GM18508 (cell line): ENCODE measurements around the gene GLMN.
"Not testable (repeated sequence)": the region's sequence is repeated elsewhere in the genome, so short reads cannot be mapped to it uniquely, and the experiment has no call there.

ENCODE experiments used
- ATAC-seq: cut with Tn5 transposase; IDR thresholded peaks from one replicate; pipeline ENCODE4 v1.9.1; 2021; ENCODE audit warnings: moderate number of reproducible peaks; ENCODE audit not compliant: insufficient read depth, unreplicated experiment

GLMN gene

DNA sequence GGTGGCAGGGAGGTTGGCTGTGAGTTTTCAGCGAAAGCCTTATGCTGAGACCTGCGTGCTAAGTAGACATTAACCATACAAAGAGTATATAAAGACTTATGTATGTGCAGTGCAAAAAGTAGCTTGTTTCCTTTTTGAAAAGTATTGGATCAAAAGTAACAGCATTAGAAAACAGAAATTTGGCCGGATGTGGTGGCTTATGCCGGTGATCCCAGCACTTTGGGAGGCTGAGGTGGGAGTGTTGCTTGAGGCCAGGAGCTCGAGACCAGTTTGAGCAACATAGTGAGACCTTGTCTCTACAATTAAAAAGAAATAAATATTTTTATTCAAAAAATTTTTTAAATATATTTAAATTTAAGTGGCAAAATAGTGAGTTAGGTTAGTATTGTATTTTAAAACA is 2.2 kb upstream of the GLMN start:
- ATAC-seq = no peak

DNA sequence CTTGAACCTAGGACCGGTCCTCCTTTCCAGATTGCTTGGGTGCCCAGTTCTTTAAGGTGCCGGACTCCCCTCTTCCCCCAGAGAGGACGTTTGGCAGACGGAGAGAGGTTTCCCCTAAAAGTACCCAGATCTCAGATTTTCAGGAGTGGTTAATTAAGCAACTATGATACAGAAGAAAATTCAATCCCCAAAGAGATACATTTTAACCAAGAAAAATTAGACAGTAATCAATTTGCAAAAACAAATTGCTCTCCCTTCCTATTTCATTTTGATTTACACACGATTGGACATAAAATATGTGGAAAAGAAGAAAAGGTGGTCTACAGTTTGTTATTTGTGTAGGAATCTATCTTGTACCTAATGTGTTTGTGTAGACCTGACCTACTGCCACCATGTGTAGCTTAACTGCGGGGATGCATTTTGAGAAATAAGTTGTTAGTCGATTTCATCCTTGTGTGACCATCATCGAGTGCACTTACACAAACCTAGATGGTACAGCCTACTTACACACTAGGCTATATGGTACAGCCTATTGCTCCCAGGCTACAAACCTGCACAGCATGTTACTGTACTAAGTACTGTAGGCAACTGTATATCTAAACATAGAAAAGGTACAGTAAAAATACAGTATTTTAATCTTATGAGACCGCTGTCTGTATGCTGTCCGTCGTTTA is 827 bp upstream of the GLMN start:
- no peak for ATAC-seq

DNA sequence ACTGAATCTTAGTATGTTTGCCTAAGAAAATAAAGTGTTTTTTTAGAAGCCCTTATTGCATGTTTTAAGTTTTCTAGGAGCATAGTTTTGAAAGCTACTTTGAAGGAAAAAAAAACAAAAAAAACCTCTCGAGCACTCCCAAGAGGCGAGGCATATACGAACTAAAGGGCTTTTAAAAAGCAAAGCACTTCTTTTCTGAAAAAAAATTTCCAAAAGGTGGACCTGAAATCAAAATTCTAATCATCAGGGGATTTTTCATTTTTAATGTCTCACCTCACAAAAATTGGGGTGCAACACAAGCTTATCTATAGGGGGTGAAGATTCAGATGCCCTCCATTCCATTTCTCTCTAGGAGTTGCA is 594 bp downstream of the GLMN start:
- no peak for ATAC-seq

DNA sequence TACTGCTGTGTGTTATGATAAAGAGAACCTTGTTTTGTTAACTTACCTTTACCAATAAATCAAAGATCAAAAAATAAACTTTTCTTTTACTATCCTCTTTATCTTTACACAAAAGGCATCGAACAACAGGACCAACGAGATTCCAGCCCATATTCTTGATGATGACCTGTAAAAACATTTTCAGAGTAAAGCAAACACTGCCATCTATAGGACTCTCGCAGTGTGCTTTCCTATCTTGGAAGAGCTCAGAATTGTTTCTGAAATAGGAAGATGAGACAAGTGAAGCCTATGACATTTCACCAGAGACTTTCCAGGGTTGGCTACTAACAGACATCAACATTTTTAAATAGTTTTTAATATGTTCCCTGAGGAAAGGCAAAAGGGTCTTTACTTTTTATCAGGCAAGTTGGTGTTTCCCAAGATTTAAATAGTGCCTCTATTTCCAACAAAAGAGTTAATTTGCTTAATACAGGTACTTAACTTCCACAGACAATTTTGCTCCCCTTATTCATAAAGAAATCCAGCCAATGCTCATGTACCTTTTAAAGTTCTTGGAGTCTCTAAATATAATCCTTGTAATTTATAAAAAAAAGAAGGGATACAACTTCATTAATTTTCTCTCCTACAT is 7.3 kb downstream of the GLMN start:
- no peak for ATAC-seq

DNA sequence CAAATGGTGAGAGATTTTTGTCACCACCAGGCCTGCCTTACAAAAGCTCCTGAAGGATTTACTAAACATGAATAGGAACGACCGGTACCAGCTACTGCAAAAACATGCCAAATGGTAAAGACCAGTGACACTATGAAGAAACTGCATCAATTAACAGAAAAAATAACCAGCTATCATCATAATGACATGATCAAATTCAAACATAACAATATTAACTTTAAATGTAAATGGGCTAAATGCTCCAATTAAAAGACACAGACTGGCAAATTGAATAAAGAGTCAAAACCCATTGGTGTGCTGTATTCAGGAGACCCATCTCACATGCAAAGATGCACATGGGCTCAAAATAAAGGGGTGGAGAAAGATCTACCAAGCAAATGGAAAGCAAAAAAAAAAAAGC is 17.4 kb downstream of the GLMN start:
- not testable (repeated sequence) for ATAC-seq

DNA sequence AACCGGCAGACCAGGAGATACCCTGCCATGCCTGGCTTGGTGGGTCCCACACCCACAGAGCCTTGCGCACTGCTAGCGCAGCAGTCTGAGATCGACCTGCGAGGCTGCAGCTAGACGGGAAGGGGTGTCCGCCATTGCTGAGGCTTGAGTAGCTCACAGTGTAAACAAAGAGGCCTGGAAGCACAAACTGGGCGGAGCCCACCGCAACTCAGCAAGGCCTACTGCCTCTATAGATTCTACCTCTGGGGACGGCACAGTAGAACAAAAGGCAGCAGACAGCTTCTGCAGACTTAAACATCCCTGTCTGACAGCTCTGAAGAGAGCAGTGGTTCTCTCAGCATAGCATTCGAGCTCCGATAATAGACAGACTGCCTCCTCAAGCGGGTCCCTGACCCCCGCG is 19.0 kb downstream of the GLMN start:
- ATAC-seq = not testable (repeated sequence)

DNA sequence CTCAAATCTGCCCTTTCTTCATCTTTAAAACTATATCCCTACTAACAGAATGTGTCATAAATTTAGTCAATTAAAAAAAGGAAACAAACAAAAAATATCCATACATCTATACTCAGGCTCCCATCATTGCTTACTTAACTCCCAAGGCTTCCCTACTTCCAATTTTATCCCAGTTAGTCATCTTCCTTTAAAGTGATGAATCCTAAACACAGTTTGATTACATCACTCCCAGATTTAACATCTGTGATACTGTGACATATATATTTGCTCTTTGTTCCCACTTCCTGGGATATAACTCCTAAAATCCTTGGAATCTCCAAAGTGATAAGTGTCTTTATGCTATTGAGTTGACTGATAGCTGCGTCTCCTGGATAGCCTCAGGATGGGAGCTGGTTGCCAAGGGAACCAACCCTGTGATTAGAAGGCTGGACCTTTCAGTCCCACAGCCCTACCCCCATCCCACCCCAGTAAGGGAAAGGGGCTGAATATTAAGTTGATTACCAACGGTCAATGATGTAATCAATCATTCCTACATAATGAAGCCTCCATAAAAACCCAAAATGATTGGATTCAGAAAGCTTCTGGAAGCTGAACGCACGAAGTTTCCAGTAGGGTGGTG is 21.6 kb downstream of the GLMN start:
- no peak for ATAC-seq

DNA sequence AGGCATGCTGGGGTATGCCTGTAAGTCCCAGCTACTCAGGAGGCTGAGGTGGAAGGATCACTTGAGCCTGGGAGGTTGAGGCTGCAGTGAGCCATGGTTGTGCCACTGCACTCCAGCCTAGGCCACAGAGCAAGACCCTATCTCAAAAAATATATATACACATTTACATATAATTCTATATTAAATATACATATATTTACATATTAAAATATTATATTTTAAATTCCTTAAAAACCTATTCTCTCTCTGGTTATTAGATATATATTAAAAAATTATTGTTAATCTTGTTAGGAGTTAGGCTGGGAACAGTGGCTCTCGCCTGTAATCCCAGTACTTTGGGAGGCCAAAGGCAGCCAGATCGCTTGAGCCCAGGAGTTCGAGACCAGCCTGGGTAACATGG is 22.7 kb downstream of the GLMN start:
- no peak for ATAC-seq

DNA sequence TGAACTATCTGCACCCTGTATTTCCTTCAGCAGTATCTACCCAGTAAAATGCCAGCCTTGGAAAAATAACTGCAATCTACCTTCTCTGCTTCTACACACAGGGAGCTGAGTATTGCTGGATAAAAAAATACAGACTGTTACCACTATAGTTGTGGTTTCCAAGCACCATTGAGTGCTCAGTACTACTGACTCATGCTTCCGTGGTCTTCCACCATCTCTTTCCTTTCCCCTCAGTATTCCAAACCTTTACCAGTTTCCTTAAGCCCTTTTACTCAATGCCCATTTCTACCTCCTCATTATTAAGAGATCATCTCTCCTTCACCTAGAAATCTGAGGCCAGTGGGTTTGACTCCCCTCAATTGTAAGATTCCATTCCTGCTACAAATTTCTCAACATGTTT is 23.8 kb downstream of the GLMN start:
- ATAC-seq = no peak

DNA sequence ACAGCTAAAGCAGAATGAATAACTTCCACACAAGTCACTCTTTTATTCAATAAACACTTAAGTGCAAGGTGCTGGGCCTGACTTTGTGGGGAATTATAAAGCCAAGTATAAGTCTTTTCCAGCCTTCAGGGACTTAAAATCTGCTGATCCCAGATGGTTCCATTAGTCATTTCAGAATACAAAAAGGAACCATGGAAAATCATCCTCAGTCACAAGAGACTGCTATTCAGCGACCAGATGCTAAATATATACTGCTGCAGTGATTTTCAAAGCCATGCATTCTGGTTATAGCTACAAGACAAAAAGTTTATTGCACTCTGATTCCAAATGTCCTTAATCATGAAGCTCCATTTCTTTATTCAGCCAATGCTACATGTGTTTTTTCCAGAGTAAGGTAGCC is 25.7 kb downstream of the GLMN start:
- no peak for ATAC-seq

DNA sequence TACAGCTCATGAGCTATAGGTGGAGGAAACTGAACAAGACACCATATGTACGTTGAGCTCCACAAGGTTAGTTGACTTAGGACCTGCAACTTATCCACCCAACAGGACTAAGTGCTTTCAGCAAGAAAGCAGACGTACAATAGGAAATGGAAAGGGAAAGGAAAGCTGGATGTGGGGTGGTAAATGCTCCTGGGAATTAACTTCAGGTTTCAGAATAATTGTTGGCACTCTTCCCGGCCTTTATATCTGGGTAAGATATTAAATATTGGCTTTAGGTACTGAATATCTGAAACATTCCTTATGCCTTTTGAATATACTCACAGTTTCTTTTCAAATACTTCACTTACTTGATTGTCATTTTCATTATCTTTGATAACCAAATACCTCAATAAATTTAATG is 36.3 kb downstream of the GLMN start:
- ATAC-seq = no peak

DNA sequence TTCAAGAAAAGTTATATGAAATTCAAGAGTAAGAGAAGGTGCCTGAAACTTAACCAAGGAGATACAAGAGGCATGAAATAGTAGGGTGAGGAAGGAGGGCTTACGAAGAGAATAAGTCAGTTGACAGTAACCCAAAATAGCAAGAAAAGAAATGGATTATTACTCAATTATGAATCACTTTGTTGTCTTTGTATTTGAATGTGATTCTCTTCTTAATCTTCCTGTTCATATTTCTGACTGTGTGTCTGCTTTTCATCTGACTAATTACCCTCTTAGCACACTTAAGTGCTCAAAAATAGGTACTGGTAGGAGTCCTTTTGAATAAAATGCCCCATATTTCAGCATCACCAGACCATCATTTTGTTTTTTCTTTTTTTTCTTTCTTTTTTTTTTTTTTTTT is 39.4 kb downstream of the GLMN start:
- ATAC-seq = no peak

DNA sequence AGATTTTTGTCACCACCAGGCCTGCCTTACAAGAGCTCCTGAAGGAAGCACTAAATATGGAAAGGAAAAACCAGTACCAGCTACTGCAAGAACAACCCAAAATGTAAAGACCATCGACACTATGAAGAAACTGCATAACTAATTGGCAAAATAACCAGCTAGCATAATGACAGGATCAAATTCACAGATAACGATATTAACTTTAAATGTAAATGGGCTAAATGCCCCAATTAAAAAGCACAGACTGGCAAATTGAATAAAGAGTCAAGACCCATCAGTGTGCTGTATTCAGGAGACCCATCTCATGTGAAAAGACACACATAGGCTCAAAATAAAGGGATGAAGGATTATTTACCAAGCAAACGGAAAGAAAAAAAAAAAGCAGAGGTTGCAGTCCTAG is 44.1 kb downstream of the GLMN start:
- not testable (repeated sequence) for ATAC-seq

DNA sequence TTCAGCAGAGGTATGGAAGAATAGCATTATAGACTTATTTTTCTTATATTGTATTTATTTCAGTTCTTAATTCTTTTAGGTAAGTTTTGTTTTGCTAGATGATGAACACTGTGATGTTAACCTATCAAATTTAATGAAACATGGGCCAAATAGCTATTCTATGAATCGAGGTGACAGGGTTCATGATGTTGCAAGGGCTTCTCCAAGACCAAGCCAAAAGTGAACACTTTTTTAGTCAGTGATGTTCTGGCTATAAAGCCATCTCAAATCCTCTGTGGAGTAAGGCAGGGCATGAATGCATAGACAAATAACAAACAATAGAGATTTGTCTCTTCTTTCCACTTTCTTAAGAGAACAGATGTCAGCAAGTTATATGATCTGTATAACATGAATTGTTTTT is 54.4 kb downstream of the GLMN start:
- ATAC-seq = no peak

DNA sequence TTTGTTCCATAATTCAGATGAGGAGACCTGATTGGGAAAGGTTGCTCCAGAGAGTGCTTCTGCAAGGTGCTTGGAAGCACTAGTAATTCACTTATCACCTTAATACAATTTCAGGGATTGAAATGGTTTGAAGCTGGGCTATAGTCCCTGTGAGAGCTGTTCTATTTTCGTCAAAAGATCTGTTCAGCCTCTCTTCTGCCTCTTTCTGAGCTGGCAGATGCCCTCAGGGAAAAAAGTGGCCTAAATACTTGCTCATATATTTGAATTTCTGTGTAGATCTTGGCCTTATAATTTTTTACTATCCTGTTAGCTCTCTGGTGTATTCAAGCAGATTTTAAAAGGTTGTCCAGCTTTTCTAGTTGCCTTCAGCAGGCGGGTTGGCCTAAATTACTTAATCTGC is 58.8 kb downstream of the GLMN start:
- no peak for ATAC-seq

DNA sequence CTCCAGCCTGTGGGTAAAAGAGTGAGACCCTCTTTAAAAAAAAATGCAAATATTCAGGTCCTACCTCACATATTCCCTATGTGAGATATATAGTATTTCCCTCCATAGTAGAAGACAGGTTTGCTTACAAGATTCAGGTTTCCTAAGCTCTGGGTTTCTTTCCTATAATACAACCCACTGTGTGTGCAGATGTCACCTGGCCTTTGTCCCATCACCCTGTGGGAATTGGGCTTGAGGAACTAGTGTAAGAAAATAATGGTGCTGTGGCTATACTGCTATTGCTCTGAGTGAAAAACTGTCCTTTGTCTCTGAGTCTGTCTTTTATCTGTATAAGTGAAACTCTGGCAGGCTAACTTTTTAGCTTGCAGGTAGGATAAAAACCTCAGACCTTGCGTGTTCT is 68.1 kb downstream of the GLMN start:
- ATAC-seq = no peak

DNA sequence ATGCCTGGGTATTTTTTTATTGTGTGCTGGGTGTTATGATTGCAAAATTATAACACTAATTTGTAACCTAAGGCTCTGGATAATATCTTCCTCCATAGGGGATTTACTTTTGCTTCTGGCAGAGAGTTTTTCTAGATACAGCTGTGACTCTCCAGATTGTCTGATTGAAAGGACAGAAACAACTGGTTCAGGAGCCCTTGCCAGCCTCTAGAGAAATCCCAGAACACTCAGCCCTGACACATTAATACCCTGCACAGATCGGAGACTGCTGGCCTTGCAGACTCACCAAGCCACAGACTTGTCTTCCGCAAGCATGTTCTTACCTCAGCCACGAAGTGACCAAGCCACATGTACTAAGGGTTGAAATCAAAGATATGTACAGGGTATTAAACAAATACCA is 70.4 kb downstream of the GLMN start:
- ATAC-seq = no peak

DNA sequence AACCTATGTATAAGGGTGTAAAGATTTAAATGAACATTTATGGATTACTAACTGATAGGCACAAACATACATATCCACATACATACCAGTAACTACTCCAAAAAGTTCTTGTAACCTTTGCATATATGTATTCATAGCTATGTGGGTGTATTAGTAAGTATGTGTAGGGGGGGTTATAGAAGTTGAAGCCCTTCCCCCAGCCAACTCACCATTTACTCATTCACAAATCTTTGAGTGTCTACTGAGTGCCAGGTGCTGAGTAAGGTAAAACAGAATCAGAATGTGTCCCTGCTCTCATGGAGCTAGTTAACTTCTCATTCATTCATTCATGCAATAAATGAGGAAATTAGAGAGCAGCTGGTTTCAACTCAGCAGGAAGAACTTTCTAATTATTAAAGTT is 79.8 kb downstream of the GLMN start:
- no peak for ATAC-seq

DNA sequence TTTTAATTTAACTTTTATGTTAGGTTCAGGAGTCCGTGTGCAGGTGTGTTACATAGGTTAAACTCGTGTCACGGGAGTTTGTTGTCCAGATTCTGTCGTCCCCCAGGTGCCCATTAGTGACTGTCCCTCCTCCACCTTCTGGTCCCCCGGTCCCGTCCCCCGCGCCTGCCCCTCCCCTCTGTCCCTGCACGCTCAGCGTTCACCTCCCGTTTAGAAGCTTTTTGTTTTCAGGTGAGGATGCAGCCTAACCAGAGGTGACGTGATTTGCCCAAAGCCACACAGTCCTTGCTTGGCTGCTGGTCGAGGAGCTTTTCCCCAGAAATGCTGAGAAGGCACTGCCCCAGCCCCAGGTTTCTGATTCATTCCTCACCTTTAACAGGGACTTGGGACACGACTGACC is 80.2 kb downstream of the GLMN start:
- no peak for ATAC-seq

DNA sequence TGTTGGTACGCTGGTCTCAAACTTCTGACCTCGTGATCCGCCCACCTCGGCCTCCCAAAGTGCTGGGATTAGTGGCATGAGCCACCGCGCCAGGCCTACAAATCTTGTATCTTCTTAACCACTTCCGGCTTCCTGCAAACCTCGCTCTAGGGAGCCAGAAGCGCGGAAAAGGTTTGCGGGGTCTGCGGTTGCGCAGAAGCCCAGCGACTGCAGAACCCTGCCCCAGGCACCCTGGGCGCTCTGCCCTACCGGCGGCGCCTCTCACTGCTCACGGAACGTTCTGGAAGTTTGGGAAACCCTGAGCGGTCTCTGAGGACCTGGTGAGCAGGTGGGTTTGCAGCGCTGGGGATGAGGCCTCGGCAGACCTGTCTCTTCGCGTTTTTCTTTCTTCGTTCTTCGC is 81.1 kb downstream of the GLMN start, which contains the start of gene C1orf146:
TSS of gene C1orf146 (plus strand) at position 195 of the 400 bp plus-strand sequence. CDS start 13,506 bp downstream, outside the sequence.
- ATAC-seq = no peak

DNA sequence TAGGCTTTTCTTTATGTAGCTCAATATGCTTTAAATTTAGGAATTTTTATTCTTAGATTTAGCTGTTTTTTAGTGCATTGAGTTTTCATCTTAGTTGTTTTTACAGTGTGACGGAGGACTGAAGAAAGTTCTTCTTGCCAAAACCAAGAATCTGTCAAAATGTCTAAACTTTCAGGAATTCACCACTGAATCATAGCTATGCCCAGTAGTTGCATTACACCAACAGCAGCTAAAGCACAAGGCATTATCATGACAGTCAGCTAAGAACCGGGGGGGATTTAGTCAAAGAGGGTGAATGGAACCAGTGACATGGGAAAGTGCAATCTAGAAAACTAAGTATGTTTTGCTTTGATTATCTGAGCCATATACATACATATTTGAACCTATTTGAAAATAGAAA is 87.6 kb downstream of the GLMN start:
- ATAC-seq = no peak

DNA sequence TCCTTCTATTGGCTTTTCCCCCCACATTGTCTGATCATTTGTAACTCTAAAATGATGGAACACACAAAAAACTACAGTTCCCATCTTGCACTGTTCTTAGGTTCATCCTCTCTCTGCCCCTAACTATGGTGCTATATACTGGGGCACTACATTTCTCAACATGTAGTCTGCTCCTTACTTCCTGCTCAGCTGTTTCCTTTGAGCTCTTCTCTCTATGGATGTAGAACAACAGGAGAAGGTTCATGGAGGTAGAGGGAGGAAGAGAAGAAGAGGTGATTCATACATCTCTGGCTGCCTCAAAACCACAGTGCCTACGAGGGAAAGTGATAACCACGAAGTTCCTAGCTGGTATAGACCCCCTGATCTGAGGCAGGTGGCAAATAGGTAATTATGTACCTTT is 88.1 kb downstream of the GLMN start:
- no peak for ATAC-seq
